ENCODE results near the gene ZNF705A.
"Not testable (repeated sequence)": the region's sequence is repeated elsewhere in the genome, so short reads cannot be mapped to it uniquely, and the experiment has no call there.

The ZNF705A gene

DNA sequence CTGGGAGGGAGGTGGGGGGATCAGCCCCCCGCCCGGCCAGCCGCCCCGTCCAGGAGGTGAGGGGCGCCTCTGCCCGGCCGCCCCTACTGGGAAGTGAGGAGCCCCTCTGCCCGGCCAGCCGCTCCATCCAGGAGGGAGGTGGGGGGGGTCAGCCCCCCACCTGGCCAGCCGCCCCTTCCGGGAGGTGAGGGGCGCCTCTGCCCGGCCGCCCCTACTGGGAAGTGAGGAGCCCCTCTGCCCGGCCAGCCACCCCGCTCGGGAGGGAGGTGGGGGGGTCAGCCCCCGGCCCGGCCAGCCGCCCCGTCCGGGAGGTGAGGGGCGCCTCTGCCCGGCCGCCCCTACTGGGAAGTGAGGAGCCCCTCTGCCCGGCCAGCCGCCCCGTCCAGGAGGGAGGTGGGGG is 27.4 kb downstream of the ZNF705A start:
- DNase-seq (ENCODE audit: low spot score) = not testable (repeated sequence)

DNA sequence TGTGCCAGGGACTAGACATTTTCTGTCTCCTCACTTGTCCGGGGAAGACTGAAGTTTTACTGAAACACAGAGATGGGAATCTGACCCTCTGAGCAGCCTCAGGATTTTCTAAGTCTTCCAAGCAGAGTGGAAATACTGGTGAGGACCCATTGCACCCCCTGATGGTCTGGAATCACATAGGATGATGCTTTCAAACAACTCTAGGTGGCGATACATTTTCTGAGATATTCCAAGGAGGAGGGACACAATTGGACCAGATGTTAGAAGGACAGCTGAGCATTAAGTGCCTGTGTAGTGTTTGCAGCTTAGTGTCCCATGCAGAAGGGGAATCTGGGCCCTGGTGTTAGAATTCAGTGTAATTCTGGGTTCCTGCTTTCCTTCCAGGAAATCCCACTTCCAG is 31.3 kb downstream of the ZNF705A start:
- DNase-seq (ENCODE audit: low spot score) = not testable (repeated sequence)

GRCh38 chr12:8197685-8198308 is 41.0 kb downstream of the ZNF705A start:
- not testable (repeated sequence) for DNase-seq (ENCODE audit: low spot score)

GRCh38 chr12:8218711-8219382 is 62.0 kb downstream of the ZNF705A start:
- not testable (repeated sequence) for DNase-seq (ENCODE audit: low spot score)

- DNase-seq (ENCODE audit: low spot score) = not testable (repeated sequence)
Measured at GRCh38 chr12:8221375-8221774, 64.6 kb downstream of the ZNF705A start.

- DNase-seq (ENCODE audit: low spot score) = not testable (repeated sequence)
Measured at GRCh38 chr12:8221844-8222243, 65.0 kb downstream of the ZNF705A start.

DNA sequence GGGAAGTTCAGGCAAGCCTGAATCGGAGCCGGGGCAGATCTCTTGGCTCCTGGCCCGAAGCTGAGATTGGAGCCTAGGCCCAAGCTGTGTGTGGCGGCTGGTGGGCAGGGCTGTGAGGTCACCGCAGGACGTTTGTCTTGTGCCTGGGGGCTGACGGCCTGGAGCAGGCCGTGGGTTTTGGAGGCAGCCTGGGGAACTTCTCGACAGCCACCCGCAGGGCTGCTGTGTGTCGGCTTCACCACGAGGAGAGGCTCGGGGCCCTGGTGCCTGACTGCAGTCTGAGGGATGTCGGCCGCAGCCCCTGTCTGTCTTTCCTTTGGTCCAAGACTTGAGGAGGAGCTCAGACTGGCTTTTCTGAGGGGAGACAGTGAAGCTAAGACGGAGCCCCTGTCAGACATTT is 65.5 kb downstream of the ZNF705A start:
- DNase-seq (ENCODE audit: low spot score) = not testable (repeated sequence)

DNA sequence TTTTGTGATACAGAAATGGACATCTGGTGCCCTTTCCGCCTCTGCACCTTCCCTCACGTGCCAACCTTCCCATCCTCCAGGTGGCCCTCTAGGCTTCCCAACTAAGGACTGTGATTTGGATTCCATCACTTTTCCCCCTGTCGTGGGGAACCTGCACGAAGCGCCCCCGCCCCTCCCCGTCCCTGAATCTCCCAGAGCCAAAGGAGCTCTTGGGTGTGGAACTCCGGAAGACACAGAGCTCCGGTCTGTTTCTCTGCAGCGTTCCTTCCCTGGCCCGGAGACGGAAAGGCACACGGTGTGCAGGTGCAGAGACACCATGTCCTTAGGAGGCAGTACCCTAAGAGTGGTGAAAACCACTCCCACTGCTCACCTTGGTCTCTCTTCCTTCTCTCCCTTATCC is 66.8 kb downstream of the ZNF705A start:
- not testable (repeated sequence) for DNase-seq (ENCODE audit: low spot score)

DNA sequence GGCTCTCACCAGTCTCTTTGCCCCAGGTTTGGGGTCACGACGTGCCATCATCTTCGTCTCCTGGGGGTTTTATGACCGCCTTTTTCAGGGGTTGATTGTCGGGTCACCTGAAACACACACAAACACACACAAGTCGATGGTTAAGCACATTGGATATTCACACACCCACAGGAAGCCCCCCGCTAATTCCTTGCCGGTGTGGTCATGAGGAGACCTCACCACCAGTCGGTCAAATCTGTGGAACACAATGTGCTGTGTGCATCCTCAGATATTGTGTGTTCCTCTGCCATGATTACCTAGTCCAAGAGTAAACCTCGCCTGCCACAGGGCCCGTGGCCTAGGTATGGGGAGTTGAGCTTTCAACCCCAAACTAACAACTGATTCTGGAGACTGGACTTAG is 68.0 kb downstream of the ZNF705A start:
- not testable (repeated sequence) for DNase-seq (ENCODE audit: low spot score)

GRCh38 chr12:8226355-8226754 is 69.5 kb downstream of the ZNF705A start:
- no peak for DNase-seq (ENCODE audit: low spot score)

DNA sequence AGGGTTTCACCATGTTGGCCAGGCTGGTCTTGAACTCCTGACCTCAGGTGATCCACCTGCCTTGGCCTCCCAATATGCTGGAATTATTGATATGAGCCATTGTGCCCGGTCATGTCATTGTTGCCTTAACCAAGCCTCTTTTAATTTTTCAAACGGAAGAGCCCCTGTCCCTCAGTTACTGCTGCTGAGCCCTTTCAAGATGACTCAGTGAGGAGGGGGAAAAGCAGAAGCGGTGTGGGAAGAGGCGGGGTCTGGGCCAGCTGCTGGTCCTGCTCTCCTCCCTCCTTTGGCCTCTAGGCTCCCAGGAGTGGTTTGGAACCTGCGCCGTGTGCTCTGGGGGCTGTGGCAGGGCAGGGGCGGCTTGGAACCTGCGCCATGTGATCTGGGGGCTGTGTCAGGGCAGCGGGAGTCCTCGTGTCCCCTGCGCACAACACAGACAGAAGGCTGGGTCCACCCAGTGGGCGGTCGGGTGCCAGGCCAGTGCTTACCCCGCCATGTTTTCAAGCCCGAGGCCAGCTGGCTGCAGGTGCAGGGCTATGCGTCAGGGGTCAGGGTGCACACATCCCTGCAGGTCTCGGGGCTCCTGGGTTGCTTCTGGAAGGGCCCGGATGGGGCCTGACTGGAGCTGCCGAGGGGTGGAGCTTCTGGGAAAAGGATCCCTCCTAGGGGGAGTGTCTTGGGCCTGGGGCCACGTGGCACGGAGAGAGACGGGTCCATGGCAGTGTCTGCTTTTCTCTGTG is 70.3 kb downstream of the ZNF705A start, which contains the start of gene FAM90A1:
Gene FAM90A1 (minus strand): TSS at position 627 of the 740 bp plus-strand sequence. CDS start 2,786 bp downstream, outside the sequence.
- not testable (repeated sequence) for DNase-seq (ENCODE audit: low spot score)

DNA sequence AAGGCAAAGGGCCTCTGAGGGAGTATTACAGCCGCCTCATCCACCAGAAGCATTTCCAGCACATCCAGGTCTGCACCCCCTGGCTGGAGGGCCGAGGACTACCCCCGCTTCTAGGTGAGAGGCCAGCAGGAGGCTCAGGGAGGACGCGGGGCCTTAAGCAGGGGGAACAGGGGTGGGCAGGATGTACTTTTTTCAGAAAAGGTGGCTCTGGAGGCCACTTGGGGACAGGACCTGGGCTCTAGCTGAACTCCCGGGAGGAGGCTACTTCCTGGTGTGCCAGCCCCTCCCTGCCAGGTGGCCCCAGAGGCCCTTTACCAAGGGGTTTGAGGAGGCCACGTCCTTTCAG is 70.9 kb downstream of the ZNF705A start:
- not testable (repeated sequence) for DNase-seq (ENCODE audit: low spot score)

GRCh38 chr12:8228607-8229006 is 71.8 kb downstream of the ZNF705A start:
- DNase-seq (ENCODE audit: low spot score) = not testable (repeated sequence)

DNA sequence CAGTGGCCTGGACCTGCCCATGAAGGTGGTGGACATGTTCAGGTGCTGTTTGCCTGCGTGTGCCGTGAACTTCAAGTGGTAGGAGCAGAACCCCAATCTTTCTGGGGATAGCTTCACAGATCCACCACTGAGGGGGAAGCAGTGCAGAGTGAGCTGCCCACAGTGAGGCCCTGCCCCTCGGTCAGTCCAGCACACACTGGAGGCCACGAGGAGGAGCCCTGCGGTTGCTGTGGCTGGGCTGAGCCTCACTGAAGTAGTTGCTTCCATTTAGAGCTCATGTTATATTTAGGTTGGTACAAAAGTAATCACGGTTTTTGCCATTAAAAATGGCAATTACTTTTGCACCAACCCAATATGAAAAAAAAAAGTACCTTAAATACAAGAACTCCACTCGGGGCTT is 72.7 kb downstream of the ZNF705A start:
- not testable (repeated sequence) for DNase-seq (ENCODE audit: low spot score)

All from HuH-7.5 (cell line).